ENCODE results near the gene TMEM120B.

GRCh38 chr12:121828306-121828705 is 115.8 kb downstream of the TMEM120B start:
- no peak for TF ChIP-seq MXI1 (IDR thresholded peaks at IDR 0.05; ENCODE audit: borderline replicate concordance, low read depth, low read length)
- no peak for TF ChIP-seq POLR2A (IDR thresholded peaks at IDR 0.05; ENCODE audit: insufficient read depth in 1 of 2, low read depth in 2 of 2, low read length in 2 of 2)
- TF ChIP-seq, protein P1, sequence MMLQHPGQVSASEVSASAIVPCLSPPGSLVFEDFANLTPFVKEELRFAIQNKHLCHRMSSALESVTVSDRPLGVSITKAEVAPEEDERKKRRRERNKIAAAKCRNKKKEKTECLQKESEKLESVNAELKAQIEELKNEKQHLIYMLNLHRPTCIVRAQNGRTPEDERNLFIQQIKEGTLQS (CRISPR knock-in tag; IDR thresholded peaks at IDR 0.05), result no peak
- TF ChIP-seq, protein P2, sequence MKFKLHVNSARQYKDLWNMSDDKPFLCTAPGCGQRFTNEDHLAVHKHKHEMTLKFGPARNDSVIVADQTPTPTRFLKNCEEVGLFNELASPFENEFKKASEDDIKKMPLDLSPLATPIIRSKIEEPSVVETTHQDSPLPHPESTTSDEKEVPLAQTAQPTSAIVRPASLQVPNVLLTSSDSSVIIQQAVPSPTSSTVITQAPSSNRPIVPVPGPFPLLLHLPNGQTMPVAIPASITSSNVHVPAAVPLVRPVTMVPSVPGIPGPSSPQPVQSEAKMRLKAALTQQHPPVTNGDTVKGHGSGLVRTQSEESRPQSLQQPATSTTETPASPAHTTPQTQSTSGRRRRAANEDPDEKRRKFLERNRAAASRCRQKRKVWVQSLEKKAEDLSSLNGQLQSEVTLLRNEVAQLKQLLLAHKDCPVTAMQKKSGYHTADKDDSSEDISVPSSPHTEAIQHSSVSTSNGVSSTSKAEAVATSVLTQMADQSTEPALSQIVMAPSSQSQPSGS (CRISPR knock-in tag; IDR thresholded peaks at IDR 0.05), result no peak
- no peak for TF ChIP-seq YY1 (IDR thresholded peaks at IDR 0.05; ENCODE audit: insufficient read depth, insufficient replicate concordance, low read depth, low read length)
- no peak for TF ChIP-seq IRF1 (CRISPR knock-in tag; IDR thresholded peaks at IDR 0.05; ENCODE audit: low read depth)
- no peak for TF ChIP-seq ZNF329 (CRISPR knock-in tag; IDR thresholded peaks at IDR 0.05; ENCODE audit: low read depth)
- TF ChIP-seq ZNF335 (CRISPR knock-in tag; IDR thresholded peaks at IDR 0.05), result no peak
- no peak for TF ChIP-seq ZBTB21 (CRISPR knock-in tag; IDR thresholded peaks at IDR 0.05)
- no peak for TF ChIP-seq ZBTB1 (CRISPR knock-in tag; IDR thresholded peaks at IDR 0.05; ENCODE audit: borderline replicate concordance)
- TF ChIP-seq HMG20B (CRISPR knock-in tag; conservative IDR thresholded peaks at IDR 0.05), result no peak
- TF ChIP-seq ZBTB25 (CRISPR knock-in tag; IDR thresholded peaks at IDR 0.05), result no peak
- TF ChIP-seq, protein P3, sequence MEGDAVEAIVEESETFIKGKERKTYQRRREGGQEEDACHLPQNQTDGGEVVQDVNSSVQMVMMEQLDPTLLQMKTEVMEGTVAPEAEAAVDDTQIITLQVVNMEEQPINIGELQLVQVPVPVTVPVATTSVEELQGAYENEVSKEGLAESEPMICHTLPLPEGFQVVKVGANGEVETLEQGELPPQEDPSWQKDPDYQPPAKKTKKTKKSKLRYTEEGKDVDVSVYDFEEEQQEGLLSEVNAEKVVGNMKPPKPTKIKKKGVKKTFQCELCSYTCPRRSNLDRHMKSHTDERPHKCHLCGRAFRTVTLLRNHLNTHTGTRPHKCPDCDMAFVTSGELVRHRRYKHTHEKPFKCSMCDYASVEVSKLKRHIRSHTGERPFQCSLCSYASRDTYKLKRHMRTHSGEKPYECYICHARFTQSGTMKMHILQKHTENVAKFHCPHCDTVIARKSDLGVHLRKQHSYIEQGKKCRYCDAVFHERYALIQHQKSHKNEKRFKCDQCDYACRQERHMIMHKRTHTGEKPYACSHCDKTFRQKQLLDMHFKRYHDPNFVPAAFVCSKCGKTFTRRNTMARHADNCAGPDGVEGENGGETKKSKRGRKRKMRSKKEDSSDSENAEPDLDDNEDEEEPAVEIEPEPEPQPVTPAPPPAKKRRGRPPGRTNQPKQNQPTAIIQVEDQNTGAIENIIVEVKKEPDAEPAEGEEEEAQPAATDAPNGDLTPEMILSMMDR (CRISPR knock-in tag; IDR thresholded peaks at IDR 0.05), result no peak
- no peak for TF ChIP-seq SETDB1 (CRISPR knock-in tag; IDR thresholded peaks at IDR 0.05; ENCODE audit: borderline replicate concordance)
